NCI-H446 (cell line): ENCODE results near the gene SETD7.

Experiments used
- DNase-seq, 2 experiments: peaks; one replicate each; lab custom pipeline; 2025; lab: John Stamatoyannopoulos, UW

Gene SETD7

DNA sequence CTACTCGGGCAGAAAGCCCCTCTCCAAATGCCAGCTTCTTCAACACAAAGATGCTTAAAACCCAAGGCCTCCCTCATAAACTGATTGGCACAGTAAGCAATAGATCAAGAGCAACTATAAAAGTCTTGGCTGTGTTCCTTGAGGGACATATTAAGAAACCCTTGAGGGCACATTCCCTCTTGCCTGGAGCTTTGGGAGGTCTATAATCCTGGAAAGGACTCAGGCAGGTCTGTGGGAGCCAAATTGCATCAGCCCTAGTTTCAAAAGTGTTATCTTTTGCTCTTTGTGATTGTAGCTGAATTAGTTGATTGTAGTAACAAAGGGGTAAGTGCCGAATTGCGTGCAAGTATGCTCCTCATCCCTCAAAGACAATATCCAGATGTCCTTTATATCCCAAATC, 18.6 kb upstream of the SETD7 start:
- DNase-seq, result no peak

DNA sequence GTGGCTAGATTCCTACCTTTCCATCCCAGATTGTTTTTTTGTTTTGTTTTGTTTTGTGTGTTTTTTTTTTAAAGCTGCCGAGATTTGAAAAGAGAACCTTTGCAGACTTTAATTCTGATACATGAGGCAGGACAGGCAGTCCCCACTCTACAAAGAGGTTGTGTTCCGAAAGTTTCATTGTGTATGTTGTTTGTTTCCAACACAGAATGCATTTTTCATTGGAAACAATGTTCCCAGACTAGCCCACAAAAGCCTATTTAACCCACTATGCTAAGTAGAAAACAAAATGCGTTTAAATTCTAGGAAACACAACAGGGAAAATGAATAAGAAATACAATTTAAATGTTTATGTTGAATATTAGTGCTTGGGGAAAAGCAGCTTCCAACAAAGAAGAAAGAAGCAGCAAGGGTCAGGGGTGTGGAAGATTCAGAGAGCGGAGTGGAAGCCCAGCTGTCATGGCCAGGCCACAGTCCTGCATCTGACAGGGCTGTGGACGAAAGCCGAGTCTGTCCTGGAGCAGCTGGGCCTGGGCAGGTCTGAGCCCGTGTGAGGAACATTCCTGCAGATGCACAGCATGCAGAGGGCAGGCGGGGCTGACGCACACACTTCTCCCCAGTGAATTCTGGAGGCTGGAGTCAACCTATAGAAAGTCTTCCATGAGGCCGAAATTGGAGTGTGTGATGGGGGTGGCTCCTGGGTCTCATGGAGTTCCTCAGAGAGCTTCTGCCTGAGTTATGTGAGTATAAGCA, 12.4 kb upstream of the SETD7 start:
- DNase-seq, result no peak

DNA sequence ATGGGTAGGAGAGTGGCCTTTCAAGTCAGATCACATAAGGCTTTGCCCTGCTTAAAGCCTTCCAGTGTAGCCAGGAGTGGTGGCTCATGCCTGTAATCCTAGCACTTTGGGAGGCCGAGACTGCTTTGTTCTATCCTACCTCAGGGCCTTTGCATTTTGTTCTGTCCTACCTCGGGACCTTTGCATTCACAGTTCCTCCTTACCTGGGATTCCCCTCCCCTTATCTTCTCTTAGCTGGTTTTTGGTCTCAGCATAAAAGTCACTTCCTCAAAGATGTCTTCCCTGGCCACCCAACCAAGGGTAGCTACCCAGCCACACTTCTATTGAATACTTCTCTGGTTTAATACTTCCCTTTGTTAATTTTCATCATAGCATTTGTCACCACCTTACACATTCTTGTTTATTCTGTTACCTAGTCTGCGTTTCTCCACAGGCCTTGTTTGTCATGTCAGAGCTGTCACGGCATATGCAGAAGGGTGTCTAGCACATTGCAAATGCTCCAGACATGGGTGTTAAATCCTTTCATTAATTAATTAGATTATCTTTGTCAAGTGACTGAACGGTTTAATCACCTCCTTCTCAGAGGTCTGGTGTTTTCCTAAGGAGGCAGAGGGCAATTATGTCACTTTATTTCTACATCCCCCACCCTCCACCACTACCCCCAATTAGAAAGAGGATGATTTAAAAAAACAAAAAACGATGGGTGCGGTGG, 11.3 kb upstream of the SETD7 start:
- DNase-seq, result no peak

DNA sequence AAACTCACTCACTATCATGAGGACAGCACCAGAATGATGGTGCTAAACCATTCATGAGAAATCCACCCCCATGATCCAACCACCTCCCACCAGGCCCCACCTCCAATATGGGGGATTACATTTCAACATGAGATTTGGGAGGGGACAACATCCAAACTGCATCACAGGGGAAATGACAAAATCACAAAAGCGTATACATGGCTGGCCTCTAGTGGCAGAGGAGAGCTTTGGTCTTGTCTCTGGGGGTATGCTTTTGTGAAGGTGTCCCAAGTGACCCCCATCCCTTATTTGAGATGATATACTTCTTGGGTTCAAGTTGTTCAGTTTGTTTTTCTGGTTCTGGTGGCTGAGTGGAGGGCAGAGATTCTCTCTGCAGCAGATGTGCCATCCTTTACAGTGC, 8.5 kb upstream of the SETD7 start:
- no peak for DNase-seq

DNA sequence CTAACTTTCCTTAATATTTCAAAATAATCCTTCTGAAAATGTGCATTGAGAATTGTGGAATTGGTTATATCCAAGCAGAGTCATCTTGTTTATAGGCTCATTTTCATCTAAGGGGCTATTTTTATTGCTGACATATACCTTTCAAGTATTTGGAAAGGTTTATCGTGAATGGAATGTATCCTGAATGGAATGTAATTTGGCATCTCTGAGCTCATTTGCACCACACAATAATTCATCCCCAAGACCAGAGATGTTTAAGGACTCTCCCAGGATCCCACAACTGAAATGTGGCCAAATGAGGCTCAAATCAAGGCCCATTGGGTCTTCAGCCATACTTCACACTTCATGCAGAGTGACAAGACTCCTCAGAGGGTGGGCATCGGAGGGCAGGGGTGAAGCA, 7.5 kb upstream of the SETD7 start:
- DNase-seq, result no peak

DNA sequence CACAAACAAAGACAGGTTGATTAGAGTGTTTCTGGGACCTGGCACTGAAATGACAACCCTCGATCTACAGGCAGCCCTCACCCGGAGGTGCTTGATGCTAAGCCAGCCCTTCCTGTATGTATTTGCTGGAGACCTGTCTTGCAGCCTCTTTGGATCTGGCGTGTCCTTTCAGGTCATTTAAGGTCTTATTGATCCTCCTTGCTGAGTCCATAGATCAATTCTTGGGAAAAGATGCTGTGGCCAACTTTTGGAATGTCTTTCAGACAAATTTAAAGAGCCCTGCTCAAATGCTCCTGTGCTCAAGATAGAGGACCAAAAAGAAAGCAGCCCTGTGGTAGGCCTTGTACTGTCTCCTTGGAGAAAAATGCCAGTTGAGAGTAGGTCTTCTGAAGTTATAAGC, 6.8 kb upstream of the SETD7 start:
- DNase-seq, result no peak

DNA sequence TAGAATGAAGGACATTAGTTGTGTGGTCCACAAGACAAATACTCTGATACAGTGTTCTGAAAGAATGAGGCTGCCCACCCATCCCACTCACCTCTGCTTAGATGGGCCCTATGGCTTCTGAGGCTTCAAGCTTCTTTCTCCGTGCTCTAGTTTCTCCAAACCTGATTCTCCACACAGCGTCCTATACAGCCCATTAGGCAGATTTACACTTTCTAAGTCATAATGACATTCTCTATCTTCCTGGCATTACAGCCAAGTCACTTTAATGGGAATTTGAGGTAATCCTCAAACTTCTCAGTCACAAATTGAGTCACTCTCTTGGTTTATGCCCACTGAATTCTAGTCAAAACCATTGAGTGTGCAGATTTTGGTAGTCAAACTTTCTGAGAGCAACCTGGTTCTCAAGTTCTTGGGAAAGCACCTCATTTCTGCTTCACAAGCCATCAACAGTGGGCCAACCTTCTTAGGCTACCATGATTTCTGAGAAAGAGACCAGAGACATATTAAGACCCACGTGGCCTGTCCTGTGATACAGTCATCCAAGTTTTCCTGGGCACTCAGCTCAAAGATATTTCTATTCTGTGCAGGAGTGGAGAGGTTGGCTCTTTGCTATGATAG, 6.2 kb upstream of the SETD7 start:
- DNase-seq, result no peak

DNA sequence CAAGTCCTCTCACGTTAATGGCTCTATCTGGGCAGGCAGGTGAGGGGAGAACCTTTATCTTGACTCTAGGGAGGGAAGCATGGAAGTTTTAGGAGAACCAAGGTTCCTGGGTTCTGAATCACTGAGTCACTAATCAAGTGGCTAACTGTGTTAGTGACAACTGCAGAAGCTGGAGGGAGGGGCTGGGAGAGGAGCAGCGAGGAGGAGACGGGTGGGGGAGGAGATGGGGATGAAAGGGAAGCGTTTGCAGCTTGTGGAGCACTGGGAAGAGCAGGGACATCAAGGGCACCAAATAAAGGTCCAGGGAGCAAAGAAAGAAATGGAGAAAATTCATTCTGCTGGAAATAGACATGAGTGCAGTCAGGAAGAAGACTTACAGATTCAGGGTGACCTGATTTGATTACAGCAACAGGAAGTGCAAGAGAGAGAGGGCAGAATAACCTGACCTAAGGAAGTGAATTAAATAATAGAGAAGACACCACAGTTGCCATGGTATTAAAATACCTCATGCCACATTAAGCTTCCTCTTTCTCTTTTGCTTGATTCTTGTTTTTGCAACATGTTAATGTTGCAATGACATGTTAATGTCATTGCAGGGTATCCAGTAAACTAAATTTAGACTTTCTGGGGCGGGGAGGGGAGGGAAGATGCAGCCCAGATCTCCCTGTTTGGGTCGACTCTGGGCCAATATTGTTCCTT, 4.5 kb upstream of the SETD7 start:
- no peak for DNase-seq

DNA sequence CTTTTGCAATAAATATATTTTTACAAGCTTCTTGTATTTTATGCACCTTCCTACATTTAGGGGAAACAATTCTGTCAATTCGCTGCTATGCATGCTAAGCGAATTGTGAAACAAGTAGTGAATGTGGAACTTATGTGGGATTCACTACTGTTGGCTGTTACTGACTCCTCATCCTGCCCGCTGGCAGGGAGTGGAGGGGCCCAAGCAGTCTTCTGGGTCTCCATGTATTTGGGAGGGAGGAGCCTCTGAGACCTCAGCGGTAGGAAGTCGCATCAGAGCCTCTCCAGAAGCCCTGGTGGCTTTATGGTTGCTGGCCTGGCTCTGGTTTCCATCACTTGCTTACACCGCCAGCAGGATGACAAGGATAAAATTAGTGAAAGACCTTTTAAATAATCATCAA, 3.7 kb upstream of the SETD7 start:
- no peak for DNase-seq

DNA sequence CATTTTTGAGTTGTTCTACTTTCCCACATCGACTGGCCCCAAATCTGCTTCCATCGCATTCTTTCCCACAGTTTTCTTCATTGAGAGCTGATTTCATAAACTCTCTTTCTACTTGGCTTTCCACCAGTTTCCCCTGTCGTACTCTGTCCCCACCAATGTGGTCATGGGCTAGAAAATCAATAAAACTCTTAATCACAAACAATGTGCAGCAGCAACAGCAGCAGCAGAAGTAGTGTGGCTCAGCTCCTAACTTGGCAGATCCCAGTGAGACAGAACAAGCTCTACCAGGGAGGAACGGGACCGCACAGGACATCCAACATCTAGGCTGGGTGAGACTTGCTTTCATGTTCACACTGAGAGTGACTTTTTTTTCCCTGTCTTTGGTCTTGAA, 3.1 kb upstream of the SETD7 start:
- peak in 1 of 2 experiments; percentile 7 for DNase-seq

DNA sequence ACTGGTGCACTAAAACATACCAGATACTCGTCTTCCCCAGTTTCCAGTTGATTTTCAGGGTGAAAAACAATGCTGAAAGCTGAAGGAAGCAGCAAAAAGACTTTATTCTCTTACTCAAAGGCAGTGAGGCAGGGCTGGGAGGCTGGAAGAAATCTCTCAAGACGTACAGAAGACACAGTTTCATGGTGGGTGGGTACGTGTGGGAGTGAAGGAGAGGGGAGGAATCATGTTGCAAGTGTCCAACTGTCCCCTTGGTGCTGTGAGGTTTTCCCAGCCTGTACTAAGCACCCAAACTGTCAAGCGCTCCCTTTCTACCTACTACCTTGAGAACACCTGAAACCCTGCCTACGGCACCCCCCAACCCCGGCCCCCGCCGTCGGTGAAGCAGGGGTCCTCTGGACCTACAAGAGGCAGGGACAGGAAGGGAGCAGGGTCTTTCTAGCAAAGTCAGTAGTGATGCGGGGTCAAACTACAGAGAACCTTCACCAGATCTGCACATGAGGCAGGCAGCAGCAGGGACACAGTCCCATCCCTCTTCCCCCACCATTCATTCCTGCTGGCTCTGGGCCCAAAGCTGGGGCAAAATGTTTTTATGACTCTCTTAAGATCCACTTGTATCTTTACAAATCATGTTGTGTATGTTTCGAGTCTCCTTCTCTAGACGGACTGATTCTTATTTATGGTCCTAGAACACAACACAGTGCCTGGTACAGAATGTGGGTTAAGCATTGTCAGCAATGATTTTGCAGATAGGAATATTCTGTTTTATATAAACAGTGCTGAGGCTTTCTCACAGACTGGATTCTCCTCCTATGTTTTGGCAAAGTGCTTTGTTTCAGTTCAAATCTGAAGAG, 2.4 kb upstream of the SETD7 start:
- DNase-seq, result no peak

DNA sequence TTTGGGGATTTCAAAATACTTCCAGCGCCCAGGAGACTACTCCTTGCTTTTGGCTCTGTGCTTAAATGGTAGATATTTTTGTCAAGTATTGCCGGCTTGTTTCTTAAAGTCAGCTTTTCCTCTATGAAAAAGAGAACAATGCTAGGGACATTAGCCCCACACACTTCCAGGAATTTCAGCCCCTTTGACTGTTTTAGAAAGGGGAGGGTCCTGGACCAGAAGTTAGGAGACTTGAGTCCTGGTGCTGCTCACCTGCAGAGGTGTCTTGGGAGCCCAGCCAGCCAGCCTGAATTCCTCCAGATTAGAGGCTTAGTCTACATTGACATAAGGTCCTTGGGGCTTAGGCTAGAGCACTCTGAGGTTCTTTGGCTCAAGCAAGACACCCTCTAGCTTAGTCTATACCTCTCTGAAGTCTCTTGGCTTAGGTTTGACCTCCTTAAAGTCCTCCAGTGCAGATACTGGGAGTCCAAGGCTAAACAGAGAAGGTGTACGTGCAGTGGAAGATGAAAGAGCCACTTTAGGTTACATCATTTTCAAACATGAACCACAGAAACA, 1.6 kb upstream of the SETD7 start:
- DNase-seq, result no peak

DNA sequence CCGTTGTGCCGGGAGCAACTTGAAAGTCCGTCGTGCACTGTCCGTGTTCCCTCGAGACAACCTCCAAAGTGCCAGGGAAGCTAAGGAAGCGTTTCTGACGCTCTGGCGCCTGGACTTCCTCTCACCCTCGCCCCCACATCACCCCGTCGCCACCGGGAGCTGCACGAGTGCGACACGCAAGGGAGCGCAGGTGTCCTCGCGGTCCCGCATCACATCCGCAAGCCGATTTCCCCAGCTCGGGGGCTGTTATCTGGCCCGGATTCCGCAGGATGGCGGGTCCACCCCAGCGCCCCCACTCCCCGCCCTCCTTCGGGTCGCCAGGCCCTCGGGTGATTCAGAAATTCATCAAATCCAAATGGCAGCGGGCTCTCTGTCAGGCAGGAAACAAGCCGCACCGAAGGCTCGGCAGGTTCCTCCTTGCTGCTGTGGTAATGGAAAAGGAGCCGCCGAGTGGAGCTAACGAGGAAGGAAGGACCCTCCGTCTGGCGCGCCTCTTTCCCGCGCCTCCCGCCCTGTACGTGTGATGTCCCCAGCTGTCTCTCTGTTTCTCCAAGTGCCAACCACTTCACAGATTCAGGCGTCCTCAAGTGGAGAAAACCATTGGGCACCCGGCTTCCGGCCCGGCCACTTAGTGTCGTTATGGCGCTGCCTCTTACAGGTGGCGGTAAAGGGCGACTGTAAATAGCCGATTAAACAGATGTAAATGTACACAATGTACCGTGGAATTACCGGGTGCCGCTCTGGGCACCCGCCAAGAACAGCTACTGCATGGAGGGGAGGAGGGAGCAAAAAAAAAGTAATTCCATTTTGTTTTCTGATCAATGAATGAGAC, 921 bp upstream of the SETD7 start:
- DNase-seq, result peak; percentile 65 to 77

DNA sequence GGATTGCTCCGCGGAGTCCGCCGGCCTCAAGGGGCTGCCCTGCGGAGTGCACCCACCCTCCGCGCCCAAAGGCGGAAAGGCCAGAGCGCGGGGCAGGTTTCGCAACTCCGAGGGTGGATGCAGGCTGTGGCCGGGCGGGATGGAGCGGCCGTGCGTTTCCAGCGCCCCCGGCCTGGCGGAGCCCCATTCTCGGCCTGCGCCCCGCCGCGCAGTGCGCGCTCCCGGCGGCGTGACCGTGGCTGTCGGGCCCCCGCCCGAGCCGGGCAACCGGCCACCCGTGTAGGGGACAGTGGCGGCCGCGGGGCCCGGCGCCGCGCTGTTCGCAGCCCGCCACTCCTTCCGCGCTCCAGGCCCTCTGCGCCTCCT, 331 bp downstream of the SETD7 start:
- no peak for DNase-seq

DNA sequence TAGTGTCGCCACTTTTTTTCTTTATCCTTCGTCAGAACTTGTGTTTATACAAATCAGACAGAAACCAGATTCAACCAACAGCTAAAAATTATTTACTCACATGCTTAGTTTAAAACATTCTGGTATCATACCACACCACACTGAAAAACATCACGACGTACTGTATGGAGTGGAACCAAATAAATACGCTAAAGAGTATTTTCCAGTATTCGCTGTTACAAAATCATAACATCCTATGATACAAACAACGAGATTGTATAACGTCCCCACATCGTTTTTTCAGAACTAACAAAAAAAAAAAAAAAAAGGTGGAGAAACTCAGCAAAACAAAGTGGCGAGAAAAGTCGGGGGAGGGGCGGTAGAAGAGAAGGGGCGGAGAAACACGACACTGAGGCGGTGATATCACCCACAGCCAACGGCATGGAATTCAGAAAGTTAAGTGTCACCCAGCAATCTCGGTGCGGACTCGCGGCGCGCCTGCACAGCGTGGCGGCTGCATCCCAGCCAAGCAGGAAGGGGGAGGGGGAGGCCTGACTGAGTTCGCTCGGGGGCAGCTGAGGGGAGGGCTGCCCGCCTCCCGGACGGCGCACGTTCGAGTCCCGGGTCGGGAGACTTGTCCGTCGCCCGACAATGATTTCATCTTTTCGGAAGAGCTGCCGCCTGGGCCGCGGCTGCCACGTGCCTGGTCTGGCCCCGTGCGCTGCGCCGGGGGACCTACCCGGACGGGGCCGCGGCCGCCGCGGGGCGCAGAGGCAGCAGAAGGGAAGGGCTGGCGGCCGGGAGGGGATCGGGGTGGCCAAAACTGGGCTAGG, 920 bp downstream of the SETD7 start:
- peak; percentile 77 to 87 for DNase-seq

DNA sequence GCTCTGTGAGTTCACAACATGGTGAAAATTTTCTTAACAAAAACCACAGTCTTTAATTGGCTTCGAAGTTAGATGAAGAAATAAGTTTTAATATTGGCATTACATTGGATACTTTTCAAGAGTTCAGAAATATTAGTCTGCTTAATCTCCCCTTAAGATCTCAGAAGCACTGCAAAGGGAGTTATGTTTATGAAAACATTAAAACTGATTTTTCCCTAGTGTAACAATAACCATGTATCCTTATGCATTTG, 1.5 kb downstream of the SETD7 start:
- no peak for DNase-seq

DNA sequence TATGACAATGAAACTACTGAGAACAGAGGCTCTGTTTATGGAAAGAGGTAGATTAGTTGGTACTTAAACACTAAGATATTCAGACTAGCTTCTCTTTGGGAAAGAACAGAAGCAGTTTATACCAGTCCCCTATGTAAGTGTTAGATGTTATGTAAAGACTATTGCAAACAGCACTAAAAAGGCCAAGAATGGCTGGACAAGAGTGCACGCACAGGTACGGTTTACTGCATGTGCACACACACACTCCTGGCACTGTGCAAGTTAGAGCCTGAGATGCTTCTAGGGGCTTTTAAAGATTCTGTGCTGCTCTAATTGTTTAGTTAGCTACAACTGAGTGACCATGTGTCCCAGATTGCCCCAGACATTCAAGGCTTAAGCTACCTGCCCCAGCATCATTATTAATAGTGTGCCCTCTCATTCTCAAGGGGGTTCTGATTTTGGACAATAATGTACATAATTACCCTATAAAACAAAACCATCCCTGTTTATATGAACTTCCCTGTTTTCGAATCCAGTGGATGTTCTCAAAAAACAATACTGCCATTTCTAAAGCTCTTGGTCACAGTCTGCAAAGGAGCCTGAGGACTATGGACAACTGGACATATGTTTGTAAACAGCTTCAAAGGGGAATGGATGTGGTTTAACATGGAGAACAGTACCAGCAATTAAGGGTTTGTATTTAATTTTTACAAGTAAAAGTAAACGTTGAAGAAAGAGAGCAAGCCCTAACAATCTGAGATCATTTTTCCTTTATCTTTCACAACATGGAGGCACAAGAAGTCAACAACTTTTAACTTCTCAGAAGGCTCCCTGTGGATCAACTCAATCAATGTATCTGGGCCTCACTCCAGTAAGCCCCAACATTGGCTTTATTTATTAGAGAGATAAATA, 2.0 kb downstream of the SETD7 start:
- no peak for DNase-seq

DNA sequence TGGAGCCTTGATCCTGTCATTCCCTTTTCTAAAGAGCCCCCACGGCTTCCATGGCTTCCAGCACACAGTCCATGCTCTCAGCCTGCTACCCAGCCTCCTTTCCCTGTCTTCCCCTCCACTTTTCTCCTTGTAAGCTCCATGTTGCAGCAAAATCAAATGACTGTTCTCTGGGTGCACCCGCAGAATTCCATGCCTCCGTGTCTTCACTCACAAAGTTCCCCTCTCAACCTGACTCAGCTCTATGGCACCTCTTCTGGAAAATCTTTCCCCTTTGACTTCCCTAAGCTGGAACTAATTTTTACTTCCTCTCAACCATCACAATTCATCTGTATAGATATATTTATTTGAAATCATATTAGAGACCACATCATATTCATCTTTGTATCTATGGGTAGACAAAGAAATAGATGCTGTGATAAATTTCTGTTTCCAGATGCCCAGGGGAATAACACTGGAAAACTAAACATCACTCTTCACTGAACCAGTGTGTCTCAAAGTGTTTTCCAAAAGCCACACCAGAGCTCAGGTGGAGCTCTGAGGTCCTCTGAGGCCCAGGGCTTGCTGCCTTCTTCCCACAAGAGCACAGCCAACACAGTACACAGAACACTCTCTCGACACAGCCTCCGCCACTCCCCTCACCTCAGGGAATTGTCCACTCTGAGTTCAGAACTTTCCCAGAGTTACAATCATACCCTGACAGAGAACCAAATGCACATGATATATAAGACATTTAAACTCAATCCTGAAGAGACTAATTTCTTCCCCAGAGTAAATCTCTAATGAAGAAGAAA, 3.3 kb downstream of the SETD7 start:
- no peak for DNase-seq
